Measurements from ENCODE around the gene TLX3.
"Not testable (repeated sequence)": the region's sequence is repeated elsewhere in the genome, so short reads cannot be mapped to it uniquely, and the experiment has no call there.

Gene TLX3

GRCh38 chr5:171330021-171330420 is 21.0 kb downstream of the TLX3 start:
- DNase-seq: no peak

GRCh38 chr5:171335616-171336015 is 26.6 kb downstream of the TLX3 start:
- no peak for DNase-seq

GRCh38 chr5:171336521-171337209 is 27.6 kb downstream of the TLX3 start:
- no peak for DNase-seq

GRCh38 chr5:171337210-171337569 is 28.1 kb downstream of the TLX3 start:
- DNase-seq: no peak

- no peak for DNase-seq
Measured at GRCh38 chr5:171340042-171340441, 31.0 kb downstream of the TLX3 start.

GRCh38 chr5:171340491-171340890 is 31.4 kb downstream of the TLX3 start:
- no peak for DNase-seq

- peak; percentile 4 for DNase-seq
Measured at GRCh38 chr5:171342362-171343111, 33.5 kb downstream of the TLX3 start.

GRCh38 chr5:171344936-171345608 is 36.0 kb downstream of the TLX3 start:
- DNase-seq: no peak

GRCh38 chr5:171351536-171352073 is 42.6 kb downstream of the TLX3 start:
- DNase-seq: no peak

GRCh38 chr5:171355302-171355724 is 46.3 kb downstream of the TLX3 start:
- DNase-seq: no peak

GRCh38 chr5:171357843-171358242 is 48.8 kb downstream of the TLX3 start:
- DNase-seq: no peak

GRCh38 chr5:171361151-171361550 is 52.1 kb downstream of the TLX3 start:
- not testable (repeated sequence) for DNase-seq
